ENCODE measurements around the gene TRAP1.

The TRAP1 gene

DNA sequence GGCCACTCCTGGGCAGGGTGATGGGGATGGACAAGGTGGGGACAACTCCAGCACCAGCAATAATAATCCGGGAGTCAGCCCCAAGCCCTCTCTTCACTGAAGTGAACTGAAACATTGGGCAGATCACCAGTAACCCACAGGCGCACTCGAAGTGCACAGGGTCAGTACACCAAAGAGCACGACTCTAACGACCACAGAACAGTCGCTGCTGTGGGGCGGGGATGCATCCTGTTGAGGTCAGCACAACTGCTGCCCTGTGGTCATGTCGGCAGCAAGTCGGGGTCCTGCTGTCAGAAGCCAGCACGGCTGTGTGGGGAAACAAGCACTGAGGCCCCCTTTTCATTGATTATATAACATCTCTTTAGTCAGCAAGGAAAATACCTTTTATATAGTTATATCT is 48.2 kb downstream of the TRAP1 start:
- TF ChIP-seq, protein P1, sequence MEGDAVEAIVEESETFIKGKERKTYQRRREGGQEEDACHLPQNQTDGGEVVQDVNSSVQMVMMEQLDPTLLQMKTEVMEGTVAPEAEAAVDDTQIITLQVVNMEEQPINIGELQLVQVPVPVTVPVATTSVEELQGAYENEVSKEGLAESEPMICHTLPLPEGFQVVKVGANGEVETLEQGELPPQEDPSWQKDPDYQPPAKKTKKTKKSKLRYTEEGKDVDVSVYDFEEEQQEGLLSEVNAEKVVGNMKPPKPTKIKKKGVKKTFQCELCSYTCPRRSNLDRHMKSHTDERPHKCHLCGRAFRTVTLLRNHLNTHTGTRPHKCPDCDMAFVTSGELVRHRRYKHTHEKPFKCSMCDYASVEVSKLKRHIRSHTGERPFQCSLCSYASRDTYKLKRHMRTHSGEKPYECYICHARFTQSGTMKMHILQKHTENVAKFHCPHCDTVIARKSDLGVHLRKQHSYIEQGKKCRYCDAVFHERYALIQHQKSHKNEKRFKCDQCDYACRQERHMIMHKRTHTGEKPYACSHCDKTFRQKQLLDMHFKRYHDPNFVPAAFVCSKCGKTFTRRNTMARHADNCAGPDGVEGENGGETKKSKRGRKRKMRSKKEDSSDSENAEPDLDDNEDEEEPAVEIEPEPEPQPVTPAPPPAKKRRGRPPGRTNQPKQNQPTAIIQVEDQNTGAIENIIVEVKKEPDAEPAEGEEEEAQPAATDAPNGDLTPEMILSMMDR (IDR thresholded peaks at IDR 0.05) = no peak
- Histone ChIP-seq H3K27ac (no peak overlapping the region), H3K4me3 (no peak overlapping the region)
- no peak for DNase-seq (ENCODE audit: low spot score)

DNA sequence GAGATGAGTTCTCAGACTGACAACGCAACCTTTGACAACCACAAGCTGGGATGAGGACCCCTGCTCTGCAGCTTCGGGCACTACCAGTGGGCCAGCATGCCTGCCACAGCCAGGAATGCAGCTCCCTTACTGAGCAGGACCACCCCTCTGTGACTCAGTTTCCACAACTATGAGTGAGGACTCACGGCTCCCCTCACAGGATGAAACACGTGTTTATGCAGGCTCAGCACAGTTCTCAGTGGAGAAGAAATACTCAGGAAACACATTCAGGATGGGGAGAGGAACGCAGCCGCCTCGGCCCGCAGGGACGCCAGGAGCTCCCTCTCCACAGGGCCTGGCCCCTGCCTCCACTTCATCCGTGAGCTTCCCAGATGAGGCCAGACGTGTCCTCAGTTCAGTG is 48.7 kb downstream of the TRAP1 start:
- no peak overlapping the region for H3K4me3 ChIP-seq
- TF ChIP-seq, protein P1 (IDR thresholded peaks at IDR 0.05) = no peak
- no peak overlapping the region for H3K27ac ChIP-seq
- DNase-seq (ENCODE audit: low spot score) = no peak

DNA sequence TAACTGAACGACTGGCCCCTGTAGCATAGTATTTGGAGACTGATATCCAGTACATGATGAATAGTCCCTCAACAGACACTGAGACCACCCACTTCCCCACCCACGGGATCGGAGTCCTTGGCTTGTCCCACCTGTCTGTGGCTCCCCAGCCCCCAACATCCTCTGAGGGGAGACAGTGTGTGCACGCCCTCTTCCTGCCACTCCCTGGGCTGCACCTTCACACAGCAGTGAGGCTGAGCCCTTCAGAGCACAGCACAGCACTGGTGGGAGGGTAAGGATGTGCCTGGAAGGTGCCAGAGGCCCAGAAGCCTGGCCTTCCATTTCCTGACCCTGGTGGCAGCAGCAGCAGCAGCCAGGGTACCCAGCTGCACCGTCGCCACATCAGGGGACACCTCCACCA is 51.8 kb downstream of the TRAP1 start:
- no peak overlapping the region for H3K4me3 ChIP-seq
- no peak overlapping the region for H3K27ac ChIP-seq
- TF ChIP-seq, protein P1 (IDR thresholded peaks at IDR 0.05) = no peak
- DNase-seq (ENCODE audit: low spot score) = no peak

DNA sequence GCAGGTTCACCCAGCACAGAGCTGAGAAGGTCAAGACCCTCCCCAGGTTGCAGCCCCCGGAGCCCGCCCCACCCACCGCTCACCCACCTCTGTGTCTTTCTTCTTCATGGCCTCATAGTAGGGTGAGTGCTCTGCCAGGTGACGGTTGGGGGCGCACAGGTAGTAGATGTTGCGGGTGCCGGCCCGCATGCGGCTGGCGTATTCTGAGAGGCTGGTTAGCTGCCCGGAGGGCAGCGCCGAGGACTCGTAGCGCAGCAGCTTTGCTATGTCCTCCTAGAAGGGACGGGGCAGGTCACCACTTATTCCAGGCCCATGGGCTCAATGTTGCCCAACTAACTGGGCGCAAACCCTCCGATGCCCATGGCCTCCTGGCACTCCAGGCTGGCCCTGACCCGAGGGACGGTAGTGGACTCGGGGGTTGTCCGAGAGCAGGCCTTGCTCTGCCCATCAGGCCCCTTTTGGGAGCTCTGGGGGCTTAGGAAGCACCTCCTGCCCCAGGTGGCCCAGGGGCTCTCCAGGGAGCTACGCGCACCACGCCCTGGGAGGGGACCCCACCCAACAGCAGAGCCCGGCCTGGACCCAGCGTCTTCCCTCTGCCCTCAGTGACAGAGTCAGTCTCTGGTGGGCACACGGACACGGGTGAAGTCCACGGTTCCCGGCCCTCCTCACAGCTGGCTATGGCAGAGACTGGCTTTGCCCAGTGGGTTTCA is 53.0 kb downstream of the TRAP1 start:
- Histone ChIP-seq H3K27ac (no peak overlapping the region), H3K4me3 (no peak overlapping the region)
- TF ChIP-seq, protein P1 (IDR thresholded peaks at IDR 0.05) = no peak
- DNase-seq (ENCODE audit: low spot score) = no peak

DNA sequence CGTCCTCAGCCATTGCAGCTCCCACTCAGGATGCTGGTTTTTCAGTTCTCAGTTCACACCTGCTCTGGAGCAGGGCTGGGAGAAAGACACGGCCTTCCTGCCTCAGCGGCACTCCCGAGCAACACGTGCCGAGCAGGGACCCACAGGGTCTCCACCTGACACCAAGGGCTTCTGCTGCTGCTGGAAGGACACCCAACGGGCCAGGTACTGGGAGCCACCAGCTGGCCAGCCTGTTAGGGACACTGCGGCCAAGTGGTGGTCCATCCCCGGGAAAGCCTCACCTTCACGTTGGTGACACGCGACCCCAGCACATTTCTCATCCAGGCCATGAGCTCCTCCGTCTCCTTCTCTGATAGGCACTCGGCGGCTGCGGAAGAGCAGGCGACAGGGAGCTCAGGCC is 54.7 kb downstream of the TRAP1 start:
- Histone ChIP-seq H3K4me3 (no peak overlapping the region), H3K27ac (no peak overlapping the region)
- no peak for DNase-seq (ENCODE audit: low spot score)
- TF ChIP-seq, protein P1 (IDR thresholded peaks at IDR 0.05) = no peak

DNA sequence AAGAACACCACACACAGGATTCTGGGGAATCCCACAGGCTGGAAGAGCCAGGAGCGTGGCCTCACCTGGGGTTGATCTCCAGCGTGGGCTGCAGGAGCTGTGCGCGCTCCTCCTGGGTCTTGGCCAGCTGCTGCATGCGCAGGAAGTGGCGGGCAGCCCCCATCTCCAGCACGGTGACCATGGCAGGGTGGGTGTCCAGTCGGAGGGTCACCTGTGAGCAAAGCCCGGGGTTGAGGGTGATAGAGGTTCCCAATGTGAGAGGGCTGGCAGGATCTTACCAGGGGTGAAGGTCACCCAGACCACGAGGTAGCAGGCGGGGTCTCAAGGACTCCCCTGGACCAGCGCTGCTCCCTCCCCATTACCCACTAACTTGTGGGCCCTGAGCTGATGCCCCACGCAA is 55.4 kb downstream of the TRAP1 start:
- no peak overlapping the region for H3K4me3 ChIP-seq
- H3K27ac ChIP-seq = no peak overlapping the region
- TF ChIP-seq, protein P1 (IDR thresholded peaks at IDR 0.05) = no peak
- no peak for DNase-seq (ENCODE audit: low spot score)

DNA sequence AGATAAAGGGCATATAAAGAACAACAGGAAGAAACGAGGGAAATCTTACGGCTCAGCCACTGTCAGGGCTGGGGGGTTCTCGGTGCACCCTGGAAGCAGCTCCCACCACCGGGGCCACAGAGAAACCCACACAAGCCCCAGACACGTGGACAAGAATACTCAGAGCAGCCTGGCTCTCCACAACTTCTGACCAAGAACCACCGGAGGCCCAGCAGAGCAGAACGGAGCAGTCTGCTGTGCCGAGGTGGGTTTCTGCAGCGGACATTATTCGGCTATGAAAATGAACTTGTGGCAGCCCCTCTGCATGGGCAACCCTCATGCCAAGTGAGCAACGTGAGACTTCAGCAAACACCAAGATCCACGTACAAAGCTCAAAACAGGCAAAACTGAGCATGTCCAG is 56.0 kb downstream of the TRAP1 start:
- H3K4me3 ChIP-seq = no peak overlapping the region
- no peak overlapping the region for H3K27ac ChIP-seq
- no peak for DNase-seq (ENCODE audit: low spot score)
- TF ChIP-seq, protein P1 (IDR thresholded peaks at IDR 0.05) = no peak
